ENCODE results near the gene GLIS1. TPM values are rescaled to one million over a fixed set of nuclear protein-coding genes. Genes with fewer than 3 reads are reported as not detected.

The GLIS1 gene
- total RNA-seq, 1 experiment from 2014 or later = 0.39 TPM

DNA sequence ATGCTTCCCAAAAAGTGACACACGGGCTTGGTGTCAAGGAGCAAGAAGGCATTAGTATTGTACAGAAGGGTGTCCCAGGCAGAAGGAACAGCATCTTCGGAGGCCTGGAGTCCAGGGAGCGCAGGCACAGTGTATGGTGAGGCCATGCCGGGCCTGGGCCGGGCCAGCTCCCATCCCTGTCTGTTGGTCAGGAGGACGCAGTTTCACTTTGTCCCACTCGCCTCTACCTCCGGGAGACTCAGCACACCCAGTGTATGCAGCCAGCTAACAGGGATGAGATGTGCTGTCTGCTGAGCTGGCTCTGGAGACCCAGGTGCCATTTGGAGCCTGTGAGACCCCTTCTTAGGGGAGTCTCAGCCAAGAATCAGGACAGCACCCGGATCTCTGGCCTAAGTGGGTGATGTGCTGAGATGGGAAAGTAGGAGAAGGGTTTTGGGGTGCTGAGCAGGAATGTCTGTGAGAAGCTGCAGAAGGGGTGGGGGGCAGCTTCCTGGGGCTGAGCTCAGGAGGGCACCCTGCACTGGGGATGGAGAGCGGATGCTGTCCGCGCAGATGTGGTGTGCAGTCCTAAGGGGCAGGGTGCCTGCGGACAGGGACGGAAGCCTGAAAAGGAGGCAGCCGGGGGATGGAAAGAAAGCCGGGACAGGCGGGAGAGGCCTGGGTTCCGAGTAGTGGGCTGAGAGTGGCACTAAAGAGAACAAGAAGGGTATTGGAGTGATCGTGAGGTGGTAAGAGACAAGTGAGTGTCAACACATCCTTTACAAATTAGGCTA lies 254.1 kb downstream of the GLIS1 start:
- Histone ChIP-seq H3K27ac (ENCODE audit: low read depth, low read length) (no peak overlapping the region), H3K79me2 (ENCODE audit: insufficient read depth, low read length) (no peaks in the 10 kb centered on the region), H2AFZ (ENCODE audit: low read depth, low read length, poor library complexity, severe bottlenecking) (peak overlapping the region; percentile 78), H4K20me1 (ENCODE audit: insufficient read depth) (no peaks in the 10 kb centered on the region), H3K4me2 (ENCODE audit: low read length) (peak overlapping the region; percentile 72), H3K9me2 (ENCODE audit: insufficient read depth) (no peaks in the 10 kb centered on the region), H3K4me3 (replicated peaks in 1 of 2; ENCODE audit: low read depth in 1 of 2, low read length in 2 of 2) (no peak overlapping the region), H3K9ac (ENCODE audit: low read length) (no peak overlapping the region), H3K4me1 (ENCODE audit: control insufficient read depth in 1 of 2, insufficient read depth in 2 of 2, low read length in 2 of 2) (peaks cover 0 to 5% of the 10 kb centered on the region in 2 experiments; a peak in 1 of 4 replicates), H3K27me3 (ENCODE audit: insufficient read depth, low read length) (no peaks in the 10 kb centered on the region), H3K36me3 (ENCODE audit: control insufficient read depth in 1 of 2, insufficient read depth in 2 of 2, low read length in 2 of 2) (no peaks in the 10 kb centered on the region), H3K9me3 (ENCODE audit: control insufficient read depth in 1 of 2, insufficient read depth in 1 of 2, low read depth in 1 of 2, low read length in 2 of 2) (no peaks in the 10 kb centered on the region)
- TF ChIP-seq ZFX (IDR thresholded peaks at IDR 0.05) (no peak), JUND (IDR thresholded peaks at IDR 0.05) (no peak), TCF7L2 (IDR thresholded peaks at IDR 0.05; ENCODE audit: borderline replicate concordance, extremely low read depth, insufficient read depth, insufficient read length) (no peak), RAD21 (IDR thresholded peaks at IDR 0.05; ENCODE audit: low read depth) (no peak), CEBPB (IDR thresholded peaks at IDR 0.05; ENCODE audit: low read depth) (no peak), POLR2A (IDR thresholded peaks at IDR 0.05; ENCODE audit: borderline replicate concordance, extremely low read depth, insufficient read depth, insufficient read length) (no peak), YY1 (IDR thresholded peaks at IDR 0.05; ENCODE audit: extremely low read depth, insufficient replicate concordance, low read depth, low read length) (no peak), EGR1 (IDR thresholded peaks at IDR 0.05; ENCODE audit: low read depth) (no peak), SP1 (IDR thresholded peaks at IDR 0.05; ENCODE audit: low read depth) (no peak), FOSL1 (IDR thresholded peaks at IDR 0.05; ENCODE audit: low read depth) (no peak)
- TF ChIP-seq, protein P1, sequence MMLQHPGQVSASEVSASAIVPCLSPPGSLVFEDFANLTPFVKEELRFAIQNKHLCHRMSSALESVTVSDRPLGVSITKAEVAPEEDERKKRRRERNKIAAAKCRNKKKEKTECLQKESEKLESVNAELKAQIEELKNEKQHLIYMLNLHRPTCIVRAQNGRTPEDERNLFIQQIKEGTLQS (IDR thresholded peaks at IDR 0.05) = no peak
- TF ChIP-seq, protein P2, sequence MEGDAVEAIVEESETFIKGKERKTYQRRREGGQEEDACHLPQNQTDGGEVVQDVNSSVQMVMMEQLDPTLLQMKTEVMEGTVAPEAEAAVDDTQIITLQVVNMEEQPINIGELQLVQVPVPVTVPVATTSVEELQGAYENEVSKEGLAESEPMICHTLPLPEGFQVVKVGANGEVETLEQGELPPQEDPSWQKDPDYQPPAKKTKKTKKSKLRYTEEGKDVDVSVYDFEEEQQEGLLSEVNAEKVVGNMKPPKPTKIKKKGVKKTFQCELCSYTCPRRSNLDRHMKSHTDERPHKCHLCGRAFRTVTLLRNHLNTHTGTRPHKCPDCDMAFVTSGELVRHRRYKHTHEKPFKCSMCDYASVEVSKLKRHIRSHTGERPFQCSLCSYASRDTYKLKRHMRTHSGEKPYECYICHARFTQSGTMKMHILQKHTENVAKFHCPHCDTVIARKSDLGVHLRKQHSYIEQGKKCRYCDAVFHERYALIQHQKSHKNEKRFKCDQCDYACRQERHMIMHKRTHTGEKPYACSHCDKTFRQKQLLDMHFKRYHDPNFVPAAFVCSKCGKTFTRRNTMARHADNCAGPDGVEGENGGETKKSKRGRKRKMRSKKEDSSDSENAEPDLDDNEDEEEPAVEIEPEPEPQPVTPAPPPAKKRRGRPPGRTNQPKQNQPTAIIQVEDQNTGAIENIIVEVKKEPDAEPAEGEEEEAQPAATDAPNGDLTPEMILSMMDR (IDR thresholded peaks at IDR 0.05 in 2 of 3, conservative IDR thresholded peaks at IDR 0.05 in 1 of 3; ENCODE audit: borderline replicate concordance in 1 of 3, insufficient read depth in 1 of 3, low read depth in 2 of 3, low read length in 2 of 3) = no peak
- TF ChIP-seq, protein P3, sequence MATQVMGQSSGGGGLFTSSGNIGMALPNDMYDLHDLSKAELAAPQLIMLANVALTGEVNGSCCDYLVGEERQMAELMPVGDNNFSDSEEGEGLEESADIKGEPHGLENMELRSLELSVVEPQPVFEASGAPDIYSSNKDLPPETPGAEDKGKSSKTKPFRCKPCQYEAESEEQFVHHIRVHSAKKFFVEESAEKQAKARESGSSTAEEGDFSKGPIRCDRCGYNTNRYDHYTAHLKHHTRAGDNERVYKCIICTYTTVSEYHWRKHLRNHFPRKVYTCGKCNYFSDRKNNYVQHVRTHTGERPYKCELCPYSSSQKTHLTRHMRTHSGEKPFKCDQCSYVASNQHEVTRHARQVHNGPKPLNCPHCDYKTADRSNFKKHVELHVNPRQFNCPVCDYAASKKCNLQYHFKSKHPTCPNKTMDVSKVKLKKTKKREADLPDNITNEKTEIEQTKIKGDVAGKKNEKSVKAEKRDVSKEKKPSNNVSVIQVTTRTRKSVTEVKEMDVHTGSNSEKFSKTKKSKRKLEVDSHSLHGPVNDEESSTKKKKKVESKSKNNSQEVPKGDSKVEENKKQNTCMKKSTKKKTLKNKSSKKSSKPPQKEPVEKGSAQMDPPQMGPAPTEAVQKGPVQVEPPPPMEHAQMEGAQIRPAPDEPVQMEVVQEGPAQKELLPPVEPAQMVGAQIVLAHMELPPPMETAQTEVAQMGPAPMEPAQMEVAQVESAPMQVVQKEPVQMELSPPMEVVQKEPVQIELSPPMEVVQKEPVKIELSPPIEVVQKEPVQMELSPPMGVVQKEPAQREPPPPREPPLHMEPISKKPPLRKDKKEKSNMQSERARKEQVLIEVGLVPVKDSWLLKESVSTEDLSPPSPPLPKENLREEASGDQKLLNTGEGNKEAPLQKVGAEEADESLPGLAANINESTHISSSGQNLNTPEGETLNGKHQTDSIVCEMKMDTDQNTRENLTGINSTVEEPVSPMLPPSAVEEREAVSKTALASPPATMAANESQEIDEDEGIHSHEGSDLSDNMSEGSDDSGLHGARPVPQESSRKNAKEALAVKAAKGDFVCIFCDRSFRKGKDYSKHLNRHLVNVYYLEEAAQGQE (IDR thresholded peaks at IDR 0.05; ENCODE audit: low read depth) = no peak
- TF ChIP-seq, protein P4, sequence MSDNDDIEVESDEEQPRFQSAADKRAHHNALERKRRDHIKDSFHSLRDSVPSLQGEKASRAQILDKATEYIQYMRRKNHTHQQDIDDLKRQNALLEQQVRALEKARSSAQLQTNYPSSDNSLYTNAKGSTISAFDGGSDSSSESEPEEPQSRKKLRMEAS (IDR thresholded peaks at IDR 0.05) = no peak
- DNase-seq (ENCODE audit: low read depth, low spot score) (no peak), ATAC-seq (no peak)
- POLR2A ChIA-PET = no interaction called here
- intact Hi-C loops (cut with micrococcal nuclease) = loop anchor here (1.0 to 10.0 kb wide), 6 partner anchors 197 to 470 kb away; no protein-coding TSS in a partner anchor
- CTCF ChIA-PET = interaction anchor here (0.6 to 3.0 kb wide), 6 partner anchors 12 to 376 kb away, joined by 4 to 31 read pairs (median 4); no protein-coding TSS in a partner anchor
- RAD21 ChIA-PET (ENCODE audit: low non-redundant PET in 1 of 2, low total read pairs in 2 of 2, uncharacterized antibody in 2 of 2, unreplicated experiment in 2 of 2) = interaction anchor here in 1 of 2 experiments (2.6 kb wide), 1 partner anchor 197 kb away, joined by 12 read pairs; no protein-coding TSS in a partner anchor
- no TSS peak for BruUV-seq (replicated peaks)
